ENCODE results near the gene GP5. TPM values are rescaled to one million over a fixed set of nuclear protein-coding genes. Genes with fewer than 3 reads are reported as not detected.

The GP5 gene
- total RNA-seq, 1 donor from 2014 or later, result 1.1 TPM

- intact Hi-C loops (cut with micrococcal nuclease), result loop anchor here (2.0 to 5.0 kb wide), 3 partner anchors 65 to 261 kb away; partner anchors contain the start of genes ATP13A3 and HES1
These were observed 1.2 kb downstream of the GP5 start for GRCh38 chr3:194397757-194398312.

DNA sequence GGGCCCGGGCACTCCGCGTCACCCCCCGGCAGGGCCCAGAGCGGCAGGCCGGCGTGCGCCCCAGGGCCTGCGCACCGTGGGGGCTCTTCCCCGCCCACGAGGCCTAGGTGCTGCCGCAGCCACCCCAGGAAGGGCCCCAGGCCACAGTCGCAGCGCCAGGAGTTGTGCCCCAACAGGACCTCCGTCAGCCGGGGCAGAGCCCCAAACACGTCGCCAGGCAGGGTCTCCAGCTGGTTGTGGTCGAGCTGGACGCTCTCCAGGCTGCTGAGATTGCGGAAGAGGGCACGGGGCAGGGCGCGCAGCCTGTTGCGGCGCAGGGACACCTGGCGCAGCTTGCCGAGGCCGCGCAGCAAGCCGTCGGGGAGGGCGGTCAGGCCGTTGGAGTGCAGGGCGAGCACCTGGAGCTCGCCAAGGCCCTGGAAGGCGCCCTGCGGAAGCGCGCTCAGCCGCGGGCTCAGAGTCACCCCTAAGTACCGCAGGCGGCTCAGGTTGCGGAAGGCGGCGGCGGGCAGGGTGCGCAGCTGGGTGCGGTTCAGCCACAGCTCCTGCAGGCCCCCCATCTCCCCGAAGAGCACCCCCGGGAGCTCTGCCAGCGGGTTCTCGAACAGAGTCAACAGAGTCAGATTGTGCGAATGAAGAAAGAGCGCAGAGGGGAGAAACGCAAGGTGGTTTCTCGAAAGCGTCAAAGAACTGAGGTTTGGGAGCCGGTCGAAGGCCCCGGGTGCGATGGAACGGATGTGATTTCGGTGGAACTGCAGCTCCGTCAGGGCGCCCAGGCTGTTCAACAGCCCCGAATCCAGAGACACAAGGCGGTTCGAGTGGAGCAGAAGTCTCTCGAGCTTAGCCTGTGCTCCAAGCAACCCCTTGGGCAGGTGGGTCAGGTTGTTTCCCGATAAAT is 2.0 kb downstream of the GP5 start:
- intact Hi-C loops (cut with micrococcal nuclease), result loop anchor here (2.0 to 5.0 kb wide), 3 partner anchors 64 to 260 kb away; partner anchors contain the start of genes ATP13A3 and HES1

- intact Hi-C loops (cut with micrococcal nuclease), result loop anchor here (2.0 to 5.0 kb wide), 3 partner anchors 64 to 260 kb away; partner anchors contain the start of genes ATP13A3 and HES1
These were observed 2.6 kb downstream of the GP5 start for GRCh38 chr3:194396539-194396858.

- intact Hi-C loops (cut with micrococcal nuclease), result loop anchor here (2.0 to 5.0 kb wide), 3 partner anchors 63 to 259 kb away; partner anchors contain the start of genes ATP13A3 and HES1
These were observed 3.1 kb downstream of the GP5 start for GRCh38 chr3:194395778-194396538.

GRCh38 chr3:194395212-194395611 is 3.9 kb downstream of the GP5 start:
- intact Hi-C loops (cut with micrococcal nuclease), result loop anchor here (5.0 kb wide), 1 partner anchor 92 kb away; the partner anchor contains the start of gene ATP13A3

DNA sequence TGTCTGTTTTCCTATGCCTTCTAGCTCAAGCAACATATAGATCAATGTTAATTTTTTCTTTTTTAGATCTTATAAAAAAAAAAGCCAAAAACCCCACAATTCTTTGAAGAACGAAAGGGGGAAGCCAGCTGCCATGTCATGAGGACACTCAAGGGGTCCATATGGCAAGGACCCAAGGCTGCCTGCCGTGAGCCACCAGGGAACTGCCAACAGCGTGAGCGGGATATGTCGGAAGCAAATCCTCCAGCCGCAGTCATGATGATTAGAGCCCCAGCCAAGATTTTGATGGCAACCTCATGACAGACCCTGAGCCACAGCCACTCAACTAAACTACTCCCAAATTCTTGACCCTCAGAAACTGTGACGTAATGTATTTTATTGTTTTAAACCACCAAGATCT is 6.5 kb downstream of the GP5 start:
- intact Hi-C loops (cut with micrococcal nuclease), result no loop called here

GRCh38 chr3:194390835-194391234 is 8.2 kb downstream of the GP5 start:
- intact Hi-C loops (cut with micrococcal nuclease), result no loop called here

GRCh38 chr3:194389269-194389668 is 9.8 kb downstream of the GP5 start:
- intact Hi-C loops (cut with micrococcal nuclease), result no loop called here

GRCh38 chr3:194387926-194388418 is 11.1 kb downstream of the GP5 start:
- intact Hi-C loops (cut with micrococcal nuclease), result no loop called here

- intact Hi-C loops (cut with micrococcal nuclease), result no loop called here
These were observed 11.8 kb downstream of the GP5 start for GRCh38 chr3:194387276-194387675.

DNA sequence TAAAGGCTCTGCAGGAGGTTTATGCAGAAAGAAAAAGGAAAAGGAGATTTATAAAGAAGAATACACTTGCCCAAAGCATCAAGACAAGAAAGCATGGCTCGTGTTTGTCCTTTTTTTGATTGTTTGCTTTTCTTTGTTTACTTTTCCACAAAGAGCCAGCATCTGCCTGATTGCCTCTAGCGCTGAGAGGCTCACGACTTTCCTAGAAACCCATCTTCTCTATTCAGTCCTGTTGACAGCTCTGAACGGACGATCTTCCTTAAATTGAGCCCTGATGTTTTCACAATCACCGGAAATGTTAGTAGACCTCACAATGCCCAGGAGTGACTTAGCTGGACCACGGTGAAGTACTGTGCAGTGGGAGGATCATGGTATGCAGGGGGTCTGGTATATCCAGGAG is 12.4 kb downstream of the GP5 start:
- intact Hi-C loops (cut with micrococcal nuclease), result no loop called here

GRCh38 chr3:194386066-194386465 is 13.0 kb downstream of the GP5 start:
- intact Hi-C loops (cut with micrococcal nuclease), result no loop called here

- intact Hi-C loops (cut with micrococcal nuclease), result no loop called here
These were observed 14.5 kb downstream of the GP5 start for GRCh38 chr3:194384569-194385001.

- intact Hi-C loops (cut with micrococcal nuclease), result no loop called here
These were observed 14.9 kb downstream of the GP5 start for GRCh38 chr3:194384156-194384555.

DNA sequence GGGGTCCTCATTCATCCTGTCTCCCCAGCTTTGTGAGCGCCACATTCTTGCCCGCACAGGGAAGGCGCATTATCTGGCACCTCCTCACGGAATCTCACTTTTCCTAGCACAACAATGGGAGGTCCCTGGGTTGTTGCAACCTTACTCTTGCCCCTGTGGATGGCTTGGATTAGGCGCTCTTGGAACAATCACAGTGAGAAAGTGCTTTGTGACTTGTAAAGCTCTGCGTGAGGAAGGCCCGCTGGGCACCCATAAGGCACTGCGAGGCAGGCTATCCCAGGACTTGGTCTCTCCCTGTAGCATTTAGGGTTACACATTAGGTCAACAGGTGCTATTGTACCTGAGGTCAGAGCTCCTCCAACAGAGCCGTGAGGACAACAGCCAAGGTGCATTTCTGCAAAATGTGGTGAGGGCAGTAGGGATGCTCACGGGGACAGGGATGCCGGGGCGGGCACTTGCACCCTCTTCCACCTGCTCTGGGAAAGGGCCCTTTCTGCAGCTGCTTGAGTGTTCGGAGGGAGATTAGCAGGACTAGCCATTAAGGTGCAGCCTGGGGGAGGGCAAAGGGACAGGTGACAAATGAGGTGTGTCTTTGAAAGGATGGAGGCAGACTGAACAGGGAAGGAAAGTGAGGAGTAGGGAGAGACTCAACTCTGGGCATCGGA is 15.7 kb downstream of the GP5 start:
- intact Hi-C loops (cut with micrococcal nuclease), result no loop called here

DNA sequence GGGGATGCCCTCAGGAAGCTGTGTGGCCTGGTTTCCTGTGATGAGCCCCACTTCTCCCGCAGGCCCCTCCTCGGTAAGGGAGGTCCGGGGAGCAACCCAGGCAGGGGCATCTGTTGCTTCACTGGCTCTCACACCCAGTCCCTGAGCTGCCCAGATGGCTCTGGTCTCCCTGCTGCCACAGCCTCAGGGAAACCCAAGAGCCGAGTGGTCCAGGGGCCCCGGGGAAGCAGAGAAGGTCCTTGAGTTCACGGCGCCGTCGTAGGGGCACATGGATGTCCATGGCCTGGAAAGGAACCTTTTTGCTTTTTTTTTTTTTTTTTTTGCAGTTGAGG is 16.2 kb downstream of the GP5 start:
- intact Hi-C loops (cut with micrococcal nuclease), result no loop called here

DNA sequence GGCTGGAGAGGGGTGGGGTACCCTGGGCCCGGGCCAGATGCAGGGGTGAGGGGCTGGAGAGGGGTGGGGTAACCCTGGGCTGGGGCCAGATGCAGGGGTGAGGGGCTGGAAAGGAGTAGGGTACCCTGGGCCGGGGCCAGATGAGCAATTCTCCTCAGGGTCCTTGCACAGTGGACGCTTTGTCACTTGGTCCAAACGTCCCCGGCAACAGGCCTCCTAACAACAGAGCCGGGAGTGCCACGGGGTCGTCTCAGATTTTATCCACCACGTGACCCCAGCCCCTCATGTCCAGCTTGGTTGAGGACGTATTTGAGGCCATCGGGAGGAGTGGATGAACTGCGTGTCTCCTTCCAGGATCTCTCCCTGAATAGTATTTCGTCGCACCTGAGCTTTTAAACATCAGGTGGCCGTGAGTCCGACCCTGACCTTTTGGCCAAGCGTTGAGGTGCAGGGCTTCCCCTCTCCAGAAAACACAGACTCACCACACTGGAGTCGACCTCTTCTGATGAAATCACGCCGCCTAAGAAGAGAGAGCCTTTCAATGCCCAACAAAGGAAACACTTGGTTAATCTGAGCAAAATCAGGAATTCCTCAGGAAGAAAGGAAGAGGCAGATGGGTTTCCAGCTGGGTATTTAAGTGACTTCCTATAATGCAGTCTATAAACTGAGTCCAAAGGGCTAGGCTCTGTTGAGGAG is 16.7 kb downstream of the GP5 start:
- intact Hi-C loops (cut with micrococcal nuclease), result no loop called here

GRCh38 chr3:194381460-194381875 is 17.6 kb downstream of the GP5 start:
- intact Hi-C loops (cut with micrococcal nuclease), result no loop called here

DNA sequence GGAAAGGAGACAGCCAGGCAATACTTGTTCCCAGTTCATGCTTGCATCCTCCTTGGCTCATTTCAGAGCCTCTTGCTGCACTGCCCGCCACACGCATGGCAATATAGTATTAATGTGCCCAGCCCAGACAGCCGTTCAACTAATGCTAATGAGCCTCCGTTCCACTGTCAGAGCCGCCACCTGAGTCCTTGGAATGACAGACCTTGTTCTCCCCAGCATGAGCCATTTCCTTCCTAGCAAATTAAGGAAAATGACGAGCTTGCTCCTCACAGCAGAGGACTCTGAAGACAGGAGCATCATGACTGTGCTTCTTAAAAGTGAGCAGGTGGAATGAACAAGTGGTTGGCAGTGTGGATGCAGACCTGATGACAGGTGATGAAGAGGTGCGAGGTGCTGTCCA is 18.7 kb downstream of the GP5 start:
- intact Hi-C loops (cut with micrococcal nuclease), result no loop called here

DNA sequence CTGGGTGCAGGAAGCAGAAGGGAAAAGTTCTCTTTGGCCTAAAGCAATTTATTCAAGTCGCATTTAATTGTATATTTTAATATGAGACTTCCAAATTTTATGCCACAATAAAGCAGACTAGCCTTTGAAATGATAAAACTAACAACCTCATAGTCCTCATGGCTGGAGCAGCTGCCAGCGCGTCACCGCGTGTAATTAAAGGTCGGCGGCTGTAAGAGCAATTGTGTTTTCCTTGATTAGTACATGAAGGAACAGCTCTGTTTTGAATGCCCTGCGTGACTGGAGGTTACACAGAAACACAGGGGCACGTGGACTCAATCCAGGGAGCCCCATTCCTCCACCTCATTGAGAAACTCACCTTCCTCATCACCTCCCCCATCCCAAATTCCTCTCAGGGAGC is 19.4 kb downstream of the GP5 start:
- intact Hi-C loops (cut with micrococcal nuclease), result no loop called here

- intact Hi-C loops (cut with micrococcal nuclease), result no loop called here
These were observed 19.8 kb downstream of the GP5 start for GRCh38 chr3:194379231-194379630.
